ENCODE measurements around the gene INTS6. TPM values are rescaled to one million over a fixed set of nuclear protein-coding genes. Genes with fewer than 3 reads are reported as not detected.

Gene INTS6
- total and polyA plus RNA-seq, 5 donors from 2014 or later = 19.3 to 62.0 (median 21.8) TPM

- no peak for ATAC-seq (ENCODE audit: low read depth in 2 of 2)
- Mint-ChIP-seq H3K4me3 (no peak overlapping the region), H3K9me3 (no peaks in the 10 kb centered on the region), H3K27ac (no peak overlapping the region), H3K4me1 (peaks cover 0 to 10% (median 4%) of the 10 kb centered on the region in 4 donors), H3K27me3 (no peaks in the 10 kb centered on the region), H3K36me3 (peaks cover 25% of the 10 kb centered on the region)
- H3K36me3 ChIP-seq (ENCODE audit: control insufficient read depth, insufficient read depth, low read length) = peaks cover 82% of the 10 kb centered on the region
- H3K9me3 ChIP-seq (ENCODE audit: control insufficient read depth in 2 of 2, low read length in 2 of 2) = no peaks in the 10 kb centered on the region
- no peak for DNase-seq
- H3K4me1 ChIP-seq (ENCODE audit: control insufficient read depth, insufficient read depth, low read length, poor library complexity, severe bottlenecking) = no peaks in the 10 kb centered on the region
- H3K4me3 ChIP-seq (ENCODE audit: low read depth, low read length) = no peak overlapping the region
- H3K27ac ChIP-seq (ENCODE audit: insufficient read depth, low read length, poor library complexity, severe bottlenecking) = no peak overlapping the region
- no peaks in the 10 kb centered on the region for H3K27me3 ChIP-seq (ENCODE audit: control insufficient read depth, insufficient read depth, low read length)
These were observed 82.7 kb downstream of the INTS6 start for GRCh38 chr13:51370116-51370515.

GRCh38 chr13:51364404-51365008, 88.3 kb downstream of the INTS6 start:
- H3K4me3 ChIP-seq (ENCODE audit: low read depth, low read length) = no peak overlapping the region
- peaks cover 47% of the 10 kb centered on the region for H3K36me3 ChIP-seq (ENCODE audit: control insufficient read depth, insufficient read depth, low read length)
- DNase-seq (no peak), ATAC-seq (ENCODE audit: low read depth in 2 of 2) (no peak)
- Mint-ChIP-seq H3K4me3 (no peak overlapping the region), H3K4me1 (peaks cover 0 to 6% (median 0%) of the 10 kb centered on the region in 4 donors), H3K27me3 (no peaks in the 10 kb centered on the region), H3K9me3 (no peaks in the 10 kb centered on the region), H3K27ac (no peak overlapping the region), H3K36me3 (peaks cover 37% of the 10 kb centered on the region)
- H3K9me3 ChIP-seq (ENCODE audit: control insufficient read depth in 2 of 2, low read length in 2 of 2) = no peaks in the 10 kb centered on the region
- H3K4me1 ChIP-seq (ENCODE audit: control insufficient read depth, insufficient read depth, low read length, poor library complexity, severe bottlenecking) = no peaks in the 10 kb centered on the region
- no peaks in the 10 kb centered on the region for H3K27me3 ChIP-seq (ENCODE audit: control insufficient read depth, insufficient read depth, low read length)
- no peak overlapping the region for H3K27ac ChIP-seq (ENCODE audit: insufficient read depth, low read length, poor library complexity, severe bottlenecking)

- peak overlapping the region in 1 of 3 donors; percentile 67 for H3K27ac Mint-ChIP-seq
- H3K4me3 ChIP-seq (ENCODE audit: low read depth, low read length) = no peak overlapping the region
- H3K4me3 Mint-ChIP-seq = no peak overlapping the region
- no peaks in the 10 kb centered on the region for H3K9me3 ChIP-seq (ENCODE audit: control insufficient read depth in 2 of 2, low read length in 2 of 2)
- no peaks in the 10 kb centered on the region for H3K27me3 ChIP-seq (ENCODE audit: control insufficient read depth, insufficient read depth, low read length)
- DNase-seq (no peak), ATAC-seq (ENCODE audit: low read depth in 2 of 2) (no peak)
- H3K4me1 ChIP-seq (ENCODE audit: control insufficient read depth, insufficient read depth, low read length, poor library complexity, severe bottlenecking) = no peaks in the 10 kb centered on the region
- no peaks in the 10 kb centered on the region for H3K9me3 Mint-ChIP-seq
- H3K36me3 ChIP-seq (ENCODE audit: control insufficient read depth, insufficient read depth, low read length) = peaks cover 40% of the 10 kb centered on the region
- peaks cover 0 to 1% (median 0%) of the 10 kb centered on the region in 4 donors for H3K4me1 Mint-ChIP-seq
- H3K36me3 Mint-ChIP-seq = peaks cover 32% of the 10 kb centered on the region
- no peak overlapping the region for H3K27ac ChIP-seq (ENCODE audit: insufficient read depth, low read length, poor library complexity, severe bottlenecking)
- no peaks in the 10 kb centered on the region for H3K27me3 Mint-ChIP-seq
These were observed 89.2 kb downstream of the INTS6 start for GRCh38 chr13:51363625-51364024.

GRCh38 chr13:51361106-51361505, 91.7 kb downstream of the INTS6 start:
- H3K27me3 ChIP-seq (ENCODE audit: control insufficient read depth, insufficient read depth, low read length) = no peaks in the 10 kb centered on the region
- H3K27me3 Mint-ChIP-seq = no peaks in the 10 kb centered on the region
- peaks cover 23% of the 10 kb centered on the region for H3K36me3 Mint-ChIP-seq
- no peaks in the 10 kb centered on the region for H3K9me3 ChIP-seq (ENCODE audit: control insufficient read depth in 2 of 2, low read length in 2 of 2)
- H3K4me3 Mint-ChIP-seq = no peak overlapping the region
- no peaks in the 10 kb centered on the region for H3K9me3 Mint-ChIP-seq
- H3K4me3 ChIP-seq (ENCODE audit: low read depth, low read length) = no peak overlapping the region
- H3K36me3 ChIP-seq (ENCODE audit: control insufficient read depth, insufficient read depth, low read length) = peaks cover 15% of the 10 kb centered on the region
- no peaks in the 10 kb centered on the region for H3K4me1 Mint-ChIP-seq
- no peaks in the 10 kb centered on the region for H3K4me1 ChIP-seq (ENCODE audit: control insufficient read depth, insufficient read depth, low read length, poor library complexity, severe bottlenecking)
- no peak for ATAC-seq (ENCODE audit: low read depth in 2 of 2)
- H3K27ac Mint-ChIP-seq = peak overlapping the region in 1 of 3 donors; percentile 60
- no peak for DNase-seq
- H3K27ac ChIP-seq (ENCODE audit: insufficient read depth, low read length, poor library complexity, severe bottlenecking) = no peak overlapping the region

GRCh38 chr13:51360489-51360888, 92.3 kb downstream of the INTS6 start:
- Histone ChIP-seq H3K4me3 (ENCODE audit: low read depth, low read length) (no peak overlapping the region), H3K27ac (ENCODE audit: insufficient read depth, low read length, poor library complexity, severe bottlenecking) (no peak overlapping the region), H3K36me3 (ENCODE audit: control insufficient read depth, insufficient read depth, low read length) (peaks cover 10% of the 10 kb centered on the region), H3K27me3 (ENCODE audit: control insufficient read depth, insufficient read depth, low read length) (no peaks in the 10 kb centered on the region), H3K4me1 (ENCODE audit: control insufficient read depth, insufficient read depth, low read length, poor library complexity, severe bottlenecking) (no peaks in the 10 kb centered on the region), H3K9me3 (ENCODE audit: control insufficient read depth in 2 of 2, low read length in 2 of 2) (no peaks in the 10 kb centered on the region)
- Mint-ChIP-seq H3K27ac (no peak overlapping the region), H3K36me3 (peaks cover 20% of the 10 kb centered on the region), H3K27me3 (no peaks in the 10 kb centered on the region), H3K4me1 (no peaks in the 10 kb centered on the region), H3K9me3 (no peaks in the 10 kb centered on the region), H3K4me3 (no peak overlapping the region)
- DNase-seq (no peak), ATAC-seq (ENCODE audit: low read depth in 2 of 2) (no peak)

GRCh38 chr13:51359352-51359751, 93.5 kb downstream of the INTS6 start:
- ATAC-seq (ENCODE audit: low read depth in 2 of 2) (no peak), DNase-seq (no peak)
- no peak overlapping the region for H3K4me3 Mint-ChIP-seq
- peaks cover 8% of the 10 kb centered on the region for H3K36me3 Mint-ChIP-seq
- no peaks in the 10 kb centered on the region for H3K4me1 ChIP-seq (ENCODE audit: control insufficient read depth, insufficient read depth, low read length, poor library complexity, severe bottlenecking)
- peaks cover 4% of the 10 kb centered on the region for H3K36me3 ChIP-seq (ENCODE audit: control insufficient read depth, insufficient read depth, low read length)
- no peaks in the 10 kb centered on the region for H3K9me3 Mint-ChIP-seq
- no peak overlapping the region for H3K27ac ChIP-seq (ENCODE audit: insufficient read depth, low read length, poor library complexity, severe bottlenecking)
- H3K27ac Mint-ChIP-seq = no peak overlapping the region
- no peaks in the 10 kb centered on the region for H3K27me3 ChIP-seq (ENCODE audit: control insufficient read depth, insufficient read depth, low read length)
- no peak overlapping the region for H3K4me3 ChIP-seq (ENCODE audit: low read depth, low read length)
- no peaks in the 10 kb centered on the region for H3K27me3 Mint-ChIP-seq
- no peaks in the 10 kb centered on the region for H3K9me3 ChIP-seq (ENCODE audit: control insufficient read depth in 2 of 2, low read length in 2 of 2)
- H3K4me1 Mint-ChIP-seq = no peaks in the 10 kb centered on the region

- H3K36me3 Mint-ChIP-seq = peaks cover 4% of the 10 kb centered on the region
- Histone ChIP-seq H3K27me3 (ENCODE audit: control insufficient read depth, insufficient read depth, low read length) (no peaks in the 10 kb centered on the region), H3K36me3 (ENCODE audit: control insufficient read depth, insufficient read depth, low read length) (no peaks in the 10 kb centered on the region), H3K4me1 (ENCODE audit: control insufficient read depth, insufficient read depth, low read length, poor library complexity, severe bottlenecking) (no peaks in the 10 kb centered on the region), H3K27ac (ENCODE audit: insufficient read depth, low read length, poor library complexity, severe bottlenecking) (no peak overlapping the region), H3K9me3 (ENCODE audit: control insufficient read depth in 2 of 2, low read length in 2 of 2) (no peaks in the 10 kb centered on the region), H3K4me3 (ENCODE audit: low read depth, low read length) (no peak overlapping the region)
- H3K27ac Mint-ChIP-seq = no peak overlapping the region
- DNase-seq (no peak), ATAC-seq (ENCODE audit: low read depth in 2 of 2) (no peak)
- no peaks in the 10 kb centered on the region for H3K9me3 Mint-ChIP-seq
- H3K4me3 Mint-ChIP-seq = no peak overlapping the region
- H3K27me3 Mint-ChIP-seq = no peaks in the 10 kb centered on the region
- no peaks in the 10 kb centered on the region for H3K4me1 Mint-ChIP-seq
These were observed 94.8 kb downstream of the INTS6 start for GRCh38 chr13:51357928-51358595.

- no peaks in the 10 kb centered on the region for H3K4me1 ChIP-seq (ENCODE audit: control insufficient read depth, insufficient read depth, low read length, poor library complexity, severe bottlenecking)
- DNase-seq = no peak
- no peaks in the 10 kb centered on the region for H3K9me3 ChIP-seq (ENCODE audit: control insufficient read depth in 2 of 2, low read length in 2 of 2)
- no peak for ATAC-seq (ENCODE audit: low read depth in 2 of 2)
- H3K4me3 ChIP-seq (ENCODE audit: low read depth, low read length) = no peak overlapping the region
- H3K27me3 Mint-ChIP-seq = no peaks in the 10 kb centered on the region
- no peak overlapping the region for H3K4me3 Mint-ChIP-seq
- H3K9me3 Mint-ChIP-seq = peaks cover 0 to 5% (median 0%) of the 10 kb centered on the region in 7 donors
- no peaks in the 10 kb centered on the region for H3K4me1 Mint-ChIP-seq
- H3K27me3 ChIP-seq (ENCODE audit: control insufficient read depth, insufficient read depth, low read length) = no peaks in the 10 kb centered on the region
- H3K36me3 ChIP-seq (ENCODE audit: control insufficient read depth, insufficient read depth, low read length) = no peaks in the 10 kb centered on the region
- H3K27ac Mint-ChIP-seq = no peak overlapping the region
- H3K27ac ChIP-seq (ENCODE audit: insufficient read depth, low read length, poor library complexity, severe bottlenecking) = no peak overlapping the region
- H3K36me3 Mint-ChIP-seq = peaks cover 10% of the 10 kb centered on the region
These were observed 97.6 kb downstream of the INTS6 start for GRCh38 chr13:51355217-51355616.

Measured in CD4-positive, CD25-positive, alpha-beta regulatory T cell (primary cell).